Stimulated activated memory B cell treated with anti-CD40 and anti-IgM and Interleukin-4, amounts not matched to agents 10 μg/mL and 1 μg/mL and 100 μg/mL, for 72 hours (primary cell): Measurements from ENCODE around the gene FNDC3B.
A peak's percentile ranks its signal among the peaks of the same experiment; 100 is the strongest.

ENCODE experiments used
- ATAC-seq: fragments of 150-1000 bp; cut with Tn5 transposase; 2 replicates; pipeline ENCODE4 v1.10.0; 2021
- H3K27ac Mint-ChIP-seq: one replicate; pipeline ENCODE4 v1.8.0; 2022; ENCODE audit warnings: mild to moderate bottlenecking, mixed read lengths
- H3K27me3 Mint-ChIP-seq: one replicate; pipeline ENCODE4 v1.8.0; 2022; ENCODE audit warnings: mixed read lengths
- H3K36me3 Mint-ChIP-seq: one replicate; pipeline ENCODE4 v1.8.0; 2022; ENCODE audit warnings: mixed read lengths
- H3K4me1 Mint-ChIP-seq: one replicate; pipeline ENCODE4 v1.8.0; 2022; ENCODE audit warnings: mixed read lengths
- H3K4me3 Mint-ChIP-seq: one replicate; pipeline ENCODE4 v1.8.0; 2022; ENCODE audit warnings: mild to moderate bottlenecking, moderate library complexity, mixed read lengths
- H3K9me3 Mint-ChIP-seq: one replicate; pipeline ENCODE4 v1.8.0; 2022; ENCODE audit warnings: mixed read lengths

The FNDC3B gene

GRCh38 chr3:172339892-172340291 lies 300.5 kb downstream of the FNDC3B start:
- H3K27me3 Mint-ChIP-seq: no peaks in the 10 kb centered on the region
- no peaks in the 10 kb centered on the region for H3K4me1 Mint-ChIP-seq
- H3K9me3 Mint-ChIP-seq: no peaks in the 10 kb centered on the region
- H3K4me3 Mint-ChIP-seq: no peak overlapping the region
- H3K36me3 Mint-ChIP-seq: peaks cover 6% of the 10 kb centered on the region
- no peak overlapping the region for H3K27ac Mint-ChIP-seq
- no peak for ATAC-seq

DNA sequence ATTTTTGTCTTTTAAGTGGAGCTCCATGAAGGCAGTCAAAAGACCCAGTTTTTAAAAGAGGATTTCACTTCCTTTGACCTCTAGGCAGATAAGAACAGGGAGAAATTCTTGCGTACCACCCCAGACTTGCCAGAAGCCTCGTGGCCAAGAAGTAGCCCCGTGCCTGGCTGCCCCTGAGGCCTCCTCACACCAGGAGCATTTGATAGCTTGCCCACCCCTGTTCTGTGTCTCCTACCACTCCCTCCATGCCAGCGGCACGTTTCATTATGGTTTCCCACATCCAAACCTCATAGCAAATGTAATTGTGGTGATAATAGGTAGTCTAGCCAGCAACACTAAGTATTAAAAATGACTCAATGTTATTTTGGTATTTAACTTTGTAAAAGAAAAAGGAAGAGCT lies 301.2 kb downstream of the FNDC3B start:
- peaks cover 10% of the 10 kb centered on the region for H3K36me3 Mint-ChIP-seq
- no peak overlapping the region for H3K27ac Mint-ChIP-seq
- no peak overlapping the region for H3K4me3 Mint-ChIP-seq
- no peaks in the 10 kb centered on the region for H3K9me3 Mint-ChIP-seq
- no peak for ATAC-seq
- H3K4me1 Mint-ChIP-seq: no peaks in the 10 kb centered on the region
- no peaks in the 10 kb centered on the region for H3K27me3 Mint-ChIP-seq

- no peaks in the 10 kb centered on the region for H3K27me3 Mint-ChIP-seq
- no peak overlapping the region for H3K4me3 Mint-ChIP-seq
- no peaks in the 10 kb centered on the region for H3K4me1 Mint-ChIP-seq
- H3K27ac Mint-ChIP-seq: no peak overlapping the region
- peak; percentile 60 for ATAC-seq
- no peaks in the 10 kb centered on the region for H3K9me3 Mint-ChIP-seq
- H3K36me3 Mint-ChIP-seq: peaks cover 12% of the 10 kb centered on the region
Observed at GRCh38 chr3:172341482-172342059, 302.2 kb downstream of the FNDC3B start.

DNA sequence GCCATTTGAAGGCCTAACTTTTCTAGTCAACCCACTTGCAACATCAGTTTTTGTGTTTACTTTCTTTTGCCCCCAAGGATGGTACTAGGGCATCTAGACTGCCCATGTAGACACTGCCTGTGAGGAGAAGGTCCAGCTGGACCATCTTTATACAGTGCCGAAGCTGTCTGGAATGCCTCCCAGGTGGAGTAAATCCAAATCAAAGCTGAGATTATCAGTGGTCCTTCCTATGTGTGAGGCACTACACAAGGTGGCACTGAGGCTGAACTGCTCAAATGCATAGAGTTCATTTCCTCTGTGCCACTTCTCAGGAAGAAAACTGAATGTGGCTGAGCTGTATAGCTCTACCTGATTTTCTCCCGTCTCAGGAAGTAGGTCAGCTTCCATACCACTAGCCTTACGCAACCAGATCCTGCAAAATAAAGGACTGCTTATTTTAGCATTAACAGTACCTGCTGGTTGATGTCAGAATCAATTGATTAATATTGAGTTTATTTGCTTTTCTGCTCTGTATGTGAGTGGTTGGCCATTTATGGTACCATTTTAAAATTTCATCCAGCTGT lies 302.8 kb downstream of the FNDC3B start:
- H3K4me1 Mint-ChIP-seq: no peaks in the 10 kb centered on the region
- ATAC-seq: no peak
- H3K27ac Mint-ChIP-seq: no peak overlapping the region
- peaks cover 15% of the 10 kb centered on the region for H3K36me3 Mint-ChIP-seq
- no peaks in the 10 kb centered on the region for H3K9me3 Mint-ChIP-seq
- no peaks in the 10 kb centered on the region for H3K27me3 Mint-ChIP-seq
- H3K4me3 Mint-ChIP-seq: no peak overlapping the region

DNA sequence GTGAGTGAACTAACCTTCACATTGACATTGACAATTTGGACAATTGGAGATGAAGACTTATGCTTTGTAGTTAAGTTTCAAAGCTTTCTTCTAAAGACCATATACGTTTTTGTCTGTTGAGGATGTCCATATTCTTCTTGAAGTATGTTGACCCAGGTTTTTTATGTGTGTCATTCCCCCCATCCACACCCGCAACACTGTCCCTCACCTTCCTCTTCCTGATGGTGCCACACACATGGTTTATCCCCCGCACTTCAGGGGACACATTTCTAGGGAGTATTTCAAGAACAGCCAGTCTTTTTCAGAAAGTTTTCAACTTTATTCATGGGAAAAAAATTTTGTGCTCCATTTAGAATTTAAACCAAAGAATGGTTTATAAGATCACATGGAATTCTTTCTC lies 303.7 kb downstream of the FNDC3B start:
- ATAC-seq: no peak
- Mint-ChIP-seq H3K9me3 (no peaks in the 10 kb centered on the region), H3K36me3 (peaks cover 18% of the 10 kb centered on the region), H3K4me3 (no peak overlapping the region), H3K4me1 (no peaks in the 10 kb centered on the region), H3K27me3 (no peaks in the 10 kb centered on the region), H3K27ac (no peak overlapping the region)

DNA sequence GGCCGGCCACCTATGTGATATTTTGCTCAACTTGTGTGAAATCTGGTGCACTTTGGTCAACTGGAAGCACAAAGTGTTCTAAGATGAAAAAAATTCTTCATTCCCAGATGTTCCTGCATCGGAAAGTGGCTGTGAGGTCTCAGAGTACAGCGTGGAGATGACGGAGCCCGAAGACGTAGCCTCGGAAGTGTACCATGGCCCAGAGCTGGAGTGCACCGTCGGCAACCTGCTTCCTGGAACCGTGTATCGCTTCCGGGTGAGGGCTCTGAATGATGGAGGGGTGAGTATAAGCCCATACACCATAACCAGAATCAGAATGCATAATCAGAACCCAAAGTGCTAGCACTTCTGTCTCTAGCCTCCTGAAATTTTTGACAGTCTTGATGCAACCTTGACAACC lies 304.6 kb downstream of the FNDC3B start:
- Mint-ChIP-seq H3K4me1 (no peaks in the 10 kb centered on the region), H3K27ac (no peak overlapping the region), H3K27me3 (no peaks in the 10 kb centered on the region), H3K36me3 (peaks cover 18% of the 10 kb centered on the region), H3K9me3 (no peaks in the 10 kb centered on the region), H3K4me3 (no peak overlapping the region)
- ATAC-seq: no peak

DNA sequence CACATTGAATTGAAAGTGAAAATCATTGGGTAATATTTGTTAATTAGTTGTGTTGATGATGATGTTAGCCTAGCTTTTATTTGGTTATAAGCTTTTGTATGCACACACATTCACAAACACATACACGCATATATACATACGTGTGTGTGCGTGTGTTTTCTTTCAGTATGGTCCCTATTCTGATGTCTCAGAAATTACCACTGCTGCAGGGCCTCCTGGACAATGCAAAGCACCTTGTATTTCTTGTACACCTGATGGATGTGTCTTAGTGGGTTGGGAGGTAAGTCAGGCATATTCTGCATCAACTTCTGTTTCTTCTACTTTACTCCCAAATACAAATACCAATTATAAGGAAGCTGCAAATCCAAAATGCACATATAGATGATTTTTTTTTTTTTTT lies 306.8 kb downstream of the FNDC3B start:
- H3K36me3 Mint-ChIP-seq: peaks cover 18% of the 10 kb centered on the region
- no peaks in the 10 kb centered on the region for H3K4me1 Mint-ChIP-seq
- no peak overlapping the region for H3K4me3 Mint-ChIP-seq
- no peaks in the 10 kb centered on the region for H3K9me3 Mint-ChIP-seq
- H3K27ac Mint-ChIP-seq: no peak overlapping the region
- no peak for ATAC-seq
- no peaks in the 10 kb centered on the region for H3K27me3 Mint-ChIP-seq

DNA sequence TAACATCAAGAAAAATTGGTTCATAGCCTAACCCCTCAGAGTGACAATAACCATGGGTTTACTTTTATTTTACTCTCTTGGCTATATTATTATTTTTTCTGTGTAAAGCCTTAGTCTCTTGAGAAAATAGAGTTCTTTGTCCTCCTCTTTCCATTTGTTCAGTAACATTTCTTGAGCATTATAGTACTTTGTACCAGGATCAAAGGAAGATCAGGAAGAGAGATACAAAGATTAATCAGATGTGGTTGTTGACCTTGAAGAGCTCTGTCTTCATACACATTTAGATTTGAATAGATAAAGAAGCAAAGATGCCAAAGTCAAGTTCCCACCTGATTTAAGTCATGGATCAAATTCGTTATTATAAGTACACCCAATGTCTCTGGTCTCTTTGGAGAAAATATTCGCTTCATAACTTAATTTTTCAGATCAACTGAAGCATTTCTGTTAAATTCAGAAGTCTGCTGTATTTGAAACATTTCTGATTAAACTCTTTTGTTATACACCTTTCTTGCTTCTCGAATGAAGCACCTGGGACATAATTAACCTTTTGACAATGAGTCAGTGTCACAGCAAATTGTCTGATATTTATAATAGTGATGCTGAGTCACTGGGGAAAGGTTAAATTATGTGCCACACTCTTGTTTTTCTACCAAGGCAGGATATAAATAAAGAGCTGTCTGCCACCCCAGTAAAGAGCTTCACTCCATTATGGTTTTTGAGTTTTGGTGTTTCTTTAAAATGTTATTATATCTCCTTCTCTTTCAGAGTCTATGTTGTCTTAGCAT lies 308.7 kb downstream of the FNDC3B start:
- Mint-ChIP-seq H3K27ac (no peak overlapping the region), H3K36me3 (peaks cover 33% of the 10 kb centered on the region)

DNA sequence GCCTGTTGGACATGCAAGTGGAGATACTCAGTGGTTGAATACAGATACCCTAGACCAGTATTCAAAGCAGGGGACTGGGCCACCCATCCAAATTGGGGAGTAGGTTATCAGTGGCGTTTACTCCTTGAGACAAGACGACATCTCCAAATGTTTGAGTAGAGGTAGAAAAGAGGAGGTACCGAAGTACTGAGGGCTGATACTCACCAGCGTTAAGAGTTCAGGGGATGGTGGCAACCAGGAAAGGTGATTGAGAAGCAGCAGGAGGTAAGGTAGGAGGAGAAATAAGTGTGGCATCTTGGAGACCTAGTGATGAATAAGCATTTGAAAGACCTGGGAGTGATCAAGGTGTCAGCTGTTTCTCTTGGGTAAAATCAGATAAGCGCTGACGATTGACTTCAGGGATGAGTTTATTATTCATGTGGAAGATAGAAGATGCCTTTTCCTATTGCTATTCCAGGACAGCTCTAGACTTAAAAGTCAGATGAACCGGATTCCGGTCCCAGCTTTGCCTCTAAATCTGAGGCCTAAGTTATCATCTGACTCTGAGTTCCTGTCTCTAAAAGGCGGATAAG lies 312.6 kb downstream of the FNDC3B start:
- Mint-ChIP-seq H3K9me3 (no peaks in the 10 kb centered on the region), H3K27ac (no peak overlapping the region), H3K27me3 (no peaks in the 10 kb centered on the region), H3K36me3 (peaks cover 32% of the 10 kb centered on the region), H3K4me1 (no peaks in the 10 kb centered on the region), H3K4me3 (no peak overlapping the region)
- ATAC-seq: no peak

More for the DNA sequence above, 308.7 kb downstream of the FNDC3B start:
- no peaks in the 10 kb centered on the region for H3K9me3 Mint-ChIP-seq
- no peak overlapping the region for H3K4me3 Mint-ChIP-seq
- H3K4me1 Mint-ChIP-seq: no peaks in the 10 kb centered on the region
- no peak for ATAC-seq
- H3K27me3 Mint-ChIP-seq: no peaks in the 10 kb centered on the region

DNA sequence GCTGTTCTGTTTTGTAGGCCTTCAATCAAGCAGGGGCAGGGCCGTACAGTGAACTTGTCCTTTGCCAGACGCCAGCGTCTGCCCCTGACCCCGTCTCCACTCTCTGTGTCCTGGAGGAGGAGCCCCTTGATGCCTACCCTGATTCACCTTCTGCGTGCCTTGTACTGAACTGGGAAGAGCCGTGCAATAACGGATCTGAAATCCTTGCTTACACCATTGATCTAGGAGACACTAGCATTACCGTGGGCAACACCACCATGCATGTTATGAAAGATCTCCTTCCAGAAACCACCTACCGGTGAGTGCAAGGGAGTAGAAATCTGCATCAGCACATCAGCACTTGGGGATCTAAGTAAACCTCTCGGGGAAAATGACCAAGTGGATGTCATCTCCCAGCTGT lies 313.4 kb downstream of the FNDC3B start:
- H3K4me3 Mint-ChIP-seq: no peak overlapping the region
- peaks cover 27% of the 10 kb centered on the region for H3K36me3 Mint-ChIP-seq
- H3K9me3 Mint-ChIP-seq: no peaks in the 10 kb centered on the region
- H3K4me1 Mint-ChIP-seq: no peaks in the 10 kb centered on the region
- no peak for ATAC-seq
- no peak overlapping the region for H3K27ac Mint-ChIP-seq
- H3K27me3 Mint-ChIP-seq: no peaks in the 10 kb centered on the region

DNA sequence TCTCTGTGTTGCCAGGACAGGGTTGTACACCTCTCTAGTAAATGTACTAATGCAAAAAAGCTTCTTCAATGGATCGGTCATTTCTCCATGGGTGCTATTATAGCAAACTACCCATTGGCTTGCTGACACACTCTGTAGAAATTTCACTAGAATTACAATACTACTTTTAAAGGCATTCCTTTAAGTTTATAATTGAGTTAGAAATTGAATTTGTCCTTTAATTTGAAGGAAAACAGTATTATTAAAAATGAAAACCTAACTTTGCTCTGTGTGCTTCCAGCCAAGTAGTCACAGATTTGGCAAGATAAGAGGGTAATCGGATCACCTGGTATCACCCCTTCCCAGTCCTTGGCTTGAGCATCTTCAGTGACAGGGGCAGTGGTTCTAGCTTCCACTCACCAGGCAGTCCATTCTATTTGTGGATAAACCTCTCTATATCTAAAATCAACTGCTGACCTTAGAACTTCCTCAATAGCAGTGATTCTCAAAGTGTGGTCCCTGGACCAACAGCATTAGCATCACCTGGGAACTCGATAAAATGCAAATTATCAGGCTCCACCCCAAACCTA lies 315.6 kb downstream of the FNDC3B start:
- ATAC-seq: no peak
- Mint-ChIP-seq H3K9me3 (no peaks in the 10 kb centered on the region), H3K36me3 (peaks cover 27% of the 10 kb centered on the region)

GRCh38 chr3:172355836-172356235 lies 316.5 kb downstream of the FNDC3B start:
- no peaks in the 10 kb centered on the region for H3K4me1 Mint-ChIP-seq
- H3K27ac Mint-ChIP-seq: no peak overlapping the region
- no peak for ATAC-seq
- H3K36me3 Mint-ChIP-seq: peaks cover 27% of the 10 kb centered on the region
- H3K27me3 Mint-ChIP-seq: no peaks in the 10 kb centered on the region
- H3K4me3 Mint-ChIP-seq: no peak overlapping the region
- no peaks in the 10 kb centered on the region for H3K9me3 Mint-ChIP-seq

More for the DNA sequence above, 315.6 kb downstream of the FNDC3B start:
- Mint-ChIP-seq H3K4me3 (no peak overlapping the region), H3K4me1 (no peaks in the 10 kb centered on the region), H3K27me3 (no peaks in the 10 kb centered on the region), H3K27ac (no peak overlapping the region)

DNA sequence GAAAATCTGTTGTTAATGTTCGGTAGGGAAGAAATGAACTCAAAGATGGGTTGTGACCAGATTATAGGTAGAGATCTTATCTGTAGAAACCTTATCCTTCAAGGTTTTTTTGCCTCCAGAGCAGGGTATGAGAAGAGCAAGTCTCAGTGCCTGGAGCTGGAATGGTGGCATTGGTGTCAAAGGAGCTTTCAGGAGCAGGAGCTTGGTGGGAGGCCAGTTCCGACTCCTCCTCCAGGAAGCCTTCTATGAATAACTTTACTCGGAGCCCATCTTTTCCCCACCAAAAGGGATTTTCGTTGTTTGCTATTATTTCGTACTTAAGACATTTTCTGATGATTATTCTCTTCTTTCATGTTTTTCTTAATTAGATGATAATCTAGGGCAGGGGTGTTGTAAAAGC lies 317.0 kb downstream of the FNDC3B start:
- H3K4me1 Mint-ChIP-seq: no peaks in the 10 kb centered on the region
- no peak overlapping the region for H3K27ac Mint-ChIP-seq
- H3K36me3 Mint-ChIP-seq: peaks cover 31% of the 10 kb centered on the region

GRCh38 chr3:172357850-172358754 lies 318.7 kb downstream of the FNDC3B start:
- Mint-ChIP-seq H3K4me3 (no peak overlapping the region), H3K9me3 (peaks cover 6% of the 10 kb centered on the region), H3K27me3 (no peaks in the 10 kb centered on the region), H3K4me1 (no peaks in the 10 kb centered on the region), H3K36me3 (peaks cover 31% of the 10 kb centered on the region), H3K27ac (no peak overlapping the region)
- ATAC-seq: no peak

More for the DNA sequence above, 317.0 kb downstream of the FNDC3B start:
- peaks cover 4% of the 10 kb centered on the region for H3K9me3 Mint-ChIP-seq
- no peak overlapping the region for H3K4me3 Mint-ChIP-seq
- ATAC-seq: no peak
- no peaks in the 10 kb centered on the region for H3K27me3 Mint-ChIP-seq

GRCh38 chr3:172359231-172359630 lies 319.9 kb downstream of the FNDC3B start:
- no peak overlapping the region for H3K27ac Mint-ChIP-seq
- peaks cover 31% of the 10 kb centered on the region for H3K36me3 Mint-ChIP-seq
- no peak for ATAC-seq

More at GRCh38 chr3:172359231-172359630, 319.9 kb downstream of the FNDC3B start:
- no peaks in the 10 kb centered on the region for H3K27me3 Mint-ChIP-seq
- H3K4me1 Mint-ChIP-seq: no peaks in the 10 kb centered on the region
- no peak overlapping the region for H3K4me3 Mint-ChIP-seq
- H3K9me3 Mint-ChIP-seq: peaks cover 6% of the 10 kb centered on the region
